AG04449 (cell line): ENCODE data around the gene ATG16L1.

ENCODE experiments used
- CTCF ChIA-PET: fragments of 350-600 bp; formaldehyde crosslinking; extraction: SDS; loops from one replicate; lab custom pipeline; 2021; ENCODE audit warnings: antibody characterized with exemption; lab: Yijun Ruan, JAX
- POLR2A ChIA-PET: fragments of 400-600, 350-600 bp; formaldehyde crosslinking; extraction: SDS; loops from one replicate; lab custom pipeline; 2020; ENCODE audit warnings: antibody characterized with exemption, inconsistent platforms; lab: Yijun Ruan, JAX
- DNase-seq: peaks from one replicate; pipeline ENCODE4 v3.0.0-alpha.2; 2010; ENCODE audit warnings: low read depth, low spot score
- H3K4me3 ChIP-seq: 2 replicates; pipeline ENCODE4 v1.5.1; 2011; ENCODE audit warnings: low read depth, mild to moderate bottlenecking, control low read depth, low read length
- TF ChIP-seq, protein P1 (sequence below): IDR thresholded peaks from one replicate; pipeline ENCODE4 v1.5.1; 2011; ENCODE audit warnings: mild to moderate bottlenecking, moderate library complexity, low read length, control low read depth, inconsistent platforms; ENCODE audit not compliant: insufficient read depth; ENCODE audit errors: missing control alignments

The ATG16L1 gene

DNA sequence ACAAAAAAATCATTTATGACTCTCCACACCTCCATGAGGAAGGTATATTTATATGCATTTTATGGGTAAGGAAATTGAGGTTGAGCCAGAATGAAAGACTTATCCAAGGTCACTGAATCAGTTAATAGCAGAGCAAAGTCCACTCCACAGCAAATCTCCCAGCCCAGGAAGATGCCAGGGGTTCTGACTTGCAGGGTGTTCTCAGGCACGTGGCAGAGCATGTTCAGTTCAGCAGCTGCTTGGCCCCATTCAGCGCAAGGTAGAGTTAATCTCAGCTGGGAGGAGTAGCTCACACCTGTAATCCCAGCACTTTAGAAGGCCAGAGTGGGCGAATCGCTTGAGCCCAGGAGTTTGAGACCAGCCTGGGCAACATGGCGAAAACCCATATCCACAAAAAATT is 85.1 kb downstream of the ATG16L1 start:
- H3K4me3 ChIP-seq, result no peak overlapping the region
- TF ChIP-seq, protein P1, sequence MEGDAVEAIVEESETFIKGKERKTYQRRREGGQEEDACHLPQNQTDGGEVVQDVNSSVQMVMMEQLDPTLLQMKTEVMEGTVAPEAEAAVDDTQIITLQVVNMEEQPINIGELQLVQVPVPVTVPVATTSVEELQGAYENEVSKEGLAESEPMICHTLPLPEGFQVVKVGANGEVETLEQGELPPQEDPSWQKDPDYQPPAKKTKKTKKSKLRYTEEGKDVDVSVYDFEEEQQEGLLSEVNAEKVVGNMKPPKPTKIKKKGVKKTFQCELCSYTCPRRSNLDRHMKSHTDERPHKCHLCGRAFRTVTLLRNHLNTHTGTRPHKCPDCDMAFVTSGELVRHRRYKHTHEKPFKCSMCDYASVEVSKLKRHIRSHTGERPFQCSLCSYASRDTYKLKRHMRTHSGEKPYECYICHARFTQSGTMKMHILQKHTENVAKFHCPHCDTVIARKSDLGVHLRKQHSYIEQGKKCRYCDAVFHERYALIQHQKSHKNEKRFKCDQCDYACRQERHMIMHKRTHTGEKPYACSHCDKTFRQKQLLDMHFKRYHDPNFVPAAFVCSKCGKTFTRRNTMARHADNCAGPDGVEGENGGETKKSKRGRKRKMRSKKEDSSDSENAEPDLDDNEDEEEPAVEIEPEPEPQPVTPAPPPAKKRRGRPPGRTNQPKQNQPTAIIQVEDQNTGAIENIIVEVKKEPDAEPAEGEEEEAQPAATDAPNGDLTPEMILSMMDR, result no peak
- ChIA-PET CTCF (interaction anchor here (0.9 to 1.8 kb wide), 3 partner anchors 14 to 17 kb away, joined by 3 to 6 read pairs (median 3); partner anchors contain the start of gene DGKD), POLR2A (no interaction called here)
- DNase-seq, result no peak

DNA sequence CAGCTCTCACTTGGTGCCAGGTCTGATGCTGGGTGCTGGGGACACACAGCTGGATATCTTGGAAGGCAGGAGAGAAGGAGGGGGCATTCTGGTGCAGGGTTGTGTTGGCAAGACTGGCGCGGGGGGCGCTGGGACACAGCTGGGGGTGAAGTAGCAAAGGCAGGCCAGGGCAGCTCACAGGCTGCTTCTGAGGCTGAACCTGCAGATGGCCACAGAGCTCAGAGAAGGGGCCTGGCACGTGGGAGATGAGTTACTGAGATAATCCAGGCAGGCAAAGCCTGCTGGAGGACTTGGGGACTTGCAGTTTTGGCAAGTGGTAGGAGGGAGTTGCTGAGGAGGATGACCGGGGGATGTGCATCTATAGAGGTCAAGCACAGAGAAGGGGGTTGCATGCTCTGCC is 86.6 kb downstream of the ATG16L1 start:
- TF ChIP-seq, protein P1, result no peak
- CTCF ChIA-PET, result interaction anchor here (1.0 to 1.8 kb wide), 2 partner anchors 16 to 21 kb away, joined by 3 to 6 read pairs; partner anchors contain the start of gene DGKD
- H3K4me3 ChIP-seq, result no peak overlapping the region
- POLR2A ChIA-PET, result no interaction called here
- DNase-seq, result no peak

DNA sequence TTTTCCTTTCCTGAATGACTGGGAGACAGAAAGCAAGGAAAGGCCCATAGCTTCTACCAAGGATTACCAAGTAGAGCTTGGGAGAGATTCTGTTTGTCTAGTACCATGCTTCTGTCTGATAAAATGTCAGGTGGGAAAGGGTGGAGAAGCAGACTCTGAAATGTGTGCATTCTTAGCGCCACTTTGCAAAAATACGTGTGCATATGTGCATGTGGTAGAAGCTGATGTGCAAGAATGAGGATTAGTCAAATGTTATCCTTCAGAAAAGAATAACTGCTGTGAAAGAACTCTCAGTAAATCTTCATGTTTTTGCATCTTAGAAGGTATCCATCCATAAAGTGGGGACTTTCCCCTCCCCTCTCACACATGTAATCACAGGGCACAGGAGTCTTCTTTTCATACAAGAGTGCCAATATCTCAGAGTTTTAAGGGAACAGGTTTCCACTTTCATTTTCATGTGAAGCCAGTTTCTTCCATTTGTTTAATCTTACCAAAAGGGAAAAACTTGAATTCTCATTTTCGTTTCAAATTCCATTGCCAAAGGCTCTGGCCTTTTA is 87.4 kb downstream of the ATG16L1 start:
- no peak overlapping the region for H3K4me3 ChIP-seq
- no peak for DNase-seq
- POLR2A ChIA-PET, result no interaction called here
- CTCF ChIA-PET, result interaction anchor here (0.7 to 1.0 kb wide), 2 partner anchors 22 to 111 kb away, joined by 3 read pairs; no protein-coding TSS in a partner anchor
- TF ChIP-seq, protein P1, result no peak

DNA sequence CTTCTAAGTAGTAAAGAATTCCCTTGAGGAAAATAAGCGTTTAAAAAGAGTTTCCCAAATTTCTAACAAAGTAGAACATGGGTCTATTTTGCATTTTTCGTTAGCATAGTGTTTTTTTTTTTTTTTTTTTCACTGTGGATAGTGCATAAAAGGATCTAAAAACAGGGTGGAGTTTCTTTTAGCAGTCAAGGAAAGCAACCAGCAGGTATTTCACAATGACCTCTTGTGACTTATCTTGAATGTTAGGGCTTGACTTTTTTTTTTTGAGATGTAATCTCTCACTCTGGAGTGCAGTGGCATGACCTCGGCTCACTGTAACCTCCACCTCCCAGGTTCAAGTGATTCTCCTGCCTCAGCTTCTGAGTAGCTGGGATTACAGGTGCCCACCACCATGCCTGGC is 88.0 kb downstream of the ATG16L1 start:
- CTCF ChIA-PET, result no interaction called here
- no peak for DNase-seq
- TF ChIP-seq, protein P1, result no peak
- POLR2A ChIA-PET, result no interaction called here
- no peak overlapping the region for H3K4me3 ChIP-seq

DNA sequence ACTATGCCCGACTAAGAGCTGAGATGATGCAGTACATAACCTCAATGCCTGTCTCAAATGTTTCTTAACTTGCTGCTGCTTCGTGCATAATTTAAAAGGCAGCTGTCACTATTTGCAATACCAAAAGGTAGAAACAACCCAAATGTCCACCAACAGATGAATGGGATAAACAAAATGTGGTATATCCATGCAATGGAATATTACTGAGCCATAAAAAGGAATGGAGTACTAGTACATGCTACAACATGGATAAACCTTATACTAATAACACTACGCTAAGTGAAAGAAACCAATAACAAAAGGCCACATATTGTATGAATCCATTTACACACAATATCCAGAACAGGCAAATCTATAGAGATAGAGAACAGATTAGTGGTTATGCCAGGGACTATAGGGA is 89.8 kb downstream of the ATG16L1 start:
- POLR2A ChIA-PET, result no interaction called here
- no peak for DNase-seq
- CTCF ChIA-PET, result interaction anchor here (5.1 kb wide), 1 partner anchor 13 kb away, joined by 38 read pairs; the partner anchor contains the start of gene DGKD
- no peak overlapping the region for H3K4me3 ChIP-seq
- TF ChIP-seq, protein P1, result no peak

DNA sequence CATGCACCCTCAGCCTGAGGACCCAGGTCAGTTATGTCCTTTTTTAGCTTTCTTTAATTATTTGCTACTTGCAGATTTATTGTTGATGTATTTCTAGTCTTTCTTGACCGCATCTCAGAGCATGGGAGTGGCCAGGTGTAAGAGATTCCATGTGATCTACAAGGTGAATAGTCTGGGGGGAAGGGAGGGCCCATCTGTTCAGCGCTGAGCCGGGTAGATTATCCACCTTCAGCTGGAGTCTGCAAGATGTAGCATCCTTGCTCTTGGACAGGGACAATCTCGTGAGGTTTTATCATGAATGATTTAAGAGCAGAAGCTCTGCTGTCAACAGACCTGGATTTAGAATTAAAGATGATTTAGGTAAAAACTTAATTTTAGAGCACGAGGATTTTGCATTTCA is 90.8 kb downstream of the ATG16L1 start:
- ChIA-PET CTCF (interaction anchor here (0.6 to 5.1 kb wide), 2 partner anchors 12 to 89 kb away, joined by 4 to 38 read pairs; partner anchors contain the start of gene DGKD), POLR2A (no interaction called here)
- no peak for DNase-seq
- TF ChIP-seq, protein P1, result no peak
- H3K4me3 ChIP-seq, result no peak overlapping the region
